Chondrocyte (in vitro differentiated cells): ENCODE measurements around the gene TBXAS1. TPM values are rescaled to one million over a fixed set of nuclear protein-coding genes. Genes with fewer than 3 reads are reported as not detected.

ENCODE experiments used
- DNase-seq: peaks from one replicate; pipeline ENCODE4 v3.0.0; 2021; ENCODE audit warnings: mixed read lengths, low spot score
- H3K27ac Mint-ChIP-seq: one replicate; pipeline ENCODE4 v1.8.0; 2021; ENCODE audit warnings: mild to moderate bottlenecking, moderate library complexity, mixed read lengths; ENCODE audit not compliant: unreplicated experiment
- H3K27me3 Mint-ChIP-seq: 2 replicates; pipeline ENCODE4 v1.8.0; 2021; ENCODE audit warnings: low read depth, mixed read lengths
- H3K36me3 Mint-ChIP-seq: 2 replicates; pipeline ENCODE4 v1.8.0; 2021; ENCODE audit warnings: low read depth, mixed read lengths
- H3K4me1 Mint-ChIP-seq: 2 replicates; pipeline ENCODE4 v1.8.0; 2021; ENCODE audit warnings: low read depth, mild to moderate bottlenecking, mixed read lengths
- H3K4me3 Mint-ChIP-seq: one replicate; pipeline ENCODE4 v1.8.0; 2021; ENCODE audit warnings: mild to moderate bottlenecking, moderate library complexity, mixed read lengths; ENCODE audit not compliant: unreplicated experiment
- H3K9me3 Mint-ChIP-seq: 2 replicates; pipeline ENCODE4 v1.8.0; 2021; ENCODE audit warnings: low read depth, mixed read lengths
- CTCF ChIP-seq: fragments of 200-600 bp; sonication (generic); IDR thresholded peaks from 2 replicates; pipeline ENCODE4 v1.5.0; 2021; ENCODE audit warnings: antibody characterized with exemption, mild to moderate bottlenecking, moderate library complexity
- total RNA-seq: library from RNA; stranded (reverse); gene quantifications from 3 replicates; pipeline ENCODE4 v1.2.1, GENCODE V29; 2021

Gene TBXAS1
- total RNA-seq, 1 donor from 2014 or later, result 2.4 TPM

GRCh38 chr7:139906879-139907278, 77.8 kb downstream of the TBXAS1 start:
- no peak for DNase-seq
- peaks cover 3% of the 10 kb centered on the region for H3K36me3 Mint-ChIP-seq
- no peak overlapping the region for H3K27ac Mint-ChIP-seq
- no peak for TF ChIP-seq CTCF
- H3K4me1 Mint-ChIP-seq, result peaks cover 17% of the 10 kb centered on the region
- no peaks in the 10 kb centered on the region for H3K27me3 Mint-ChIP-seq
- H3K9me3 Mint-ChIP-seq, result peaks cover 8% of the 10 kb centered on the region
- no peak overlapping the region for H3K4me3 Mint-ChIP-seq

- Mint-ChIP-seq H3K4me3 (no peak overlapping the region), H3K27me3 (no peaks in the 10 kb centered on the region), H3K27ac (no peak overlapping the region), H3K4me1 (peaks cover 18% of the 10 kb centered on the region), H3K9me3 (no peaks in the 10 kb centered on the region), H3K36me3 (peaks cover 3% of the 10 kb centered on the region)
- no peak for DNase-seq
- TF ChIP-seq CTCF, result no peak
Observed at GRCh38 chr7:139908792-139909191, 79.7 kb downstream of the TBXAS1 start.

- no peak for TF ChIP-seq CTCF
- no peak for DNase-seq
- Mint-ChIP-seq H3K27ac (peak overlapping the region; percentile 82), H3K4me1 (peaks cover 24% of the 10 kb centered on the region), H3K36me3 (peaks cover 3% of the 10 kb centered on the region), H3K4me3 (no peak overlapping the region), H3K9me3 (no peaks in the 10 kb centered on the region), H3K27me3 (no peaks in the 10 kb centered on the region)
Observed at GRCh38 chr7:139909379-139910050, 80.5 kb downstream of the TBXAS1 start.

- peaks cover 58% of the 10 kb centered on the region for H3K4me1 Mint-ChIP-seq
- no peaks in the 10 kb centered on the region for H3K9me3 Mint-ChIP-seq
- H3K36me3 Mint-ChIP-seq, result no peaks in the 10 kb centered on the region
- H3K27me3 Mint-ChIP-seq, result no peaks in the 10 kb centered on the region
- no peak for DNase-seq
- TF ChIP-seq CTCF, result no peak
- H3K4me3 Mint-ChIP-seq, result no peak overlapping the region
- H3K27ac Mint-ChIP-seq, result no peak overlapping the region
Observed at GRCh38 chr7:139913021-139913844, 84.2 kb downstream of the TBXAS1 start.

GRCh38 chr7:139913845-139914135, 84.7 kb downstream of the TBXAS1 start:
- no peaks in the 10 kb centered on the region for H3K9me3 Mint-ChIP-seq
- H3K4me3 Mint-ChIP-seq, result no peak overlapping the region
- no peak overlapping the region for H3K27ac Mint-ChIP-seq
- peaks cover 61% of the 10 kb centered on the region for H3K4me1 Mint-ChIP-seq
- TF ChIP-seq CTCF, result no peak
- DNase-seq, result no peak
- no peaks in the 10 kb centered on the region for H3K36me3 Mint-ChIP-seq
- H3K27me3 Mint-ChIP-seq, result no peaks in the 10 kb centered on the region
